ENCODE measurements around the gene JAZF1. TPM values are rescaled to one million over a fixed set of nuclear protein-coding genes. Genes with fewer than 3 reads are reported as not detected.

Gene JAZF1
- total RNA-seq, 1 experiment from 2014 or later = 9.1 TPM

DNA sequence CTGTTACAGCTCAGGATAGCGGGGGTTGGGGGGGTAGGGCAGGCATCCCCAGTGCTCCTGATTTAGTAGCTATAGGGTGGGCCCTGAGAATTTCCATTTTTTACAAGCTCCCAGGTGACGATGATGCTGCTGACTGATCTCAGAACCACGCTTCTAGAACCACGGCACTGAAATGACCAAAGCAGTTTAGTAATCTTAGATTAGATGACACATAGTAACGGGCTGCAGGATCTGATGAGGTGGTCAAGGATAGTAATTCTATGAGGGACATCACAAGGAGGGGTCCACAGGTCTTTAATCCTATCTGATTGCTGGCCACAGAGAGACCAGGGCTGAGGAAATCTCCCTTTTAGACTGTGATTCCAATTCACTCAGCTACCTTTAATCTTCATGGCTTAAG, 167.2 kb downstream of the JAZF1 start:
- no peaks in the 10 kb centered on the region for H3K27me3 Mint-ChIP-seq (ENCODE audit: low read depth)
- H3K4me1 Mint-ChIP-seq = peaks cover 4% of the 10 kb centered on the region in 2 experiments; a peak in 2 of 4 replicates
- no peak overlapping the region for H4K91ac ChIP-seq (ENCODE audit: insufficient read length, low read depth, low read length)
- no peak overlapping the region for H3K4ac ChIP-seq (ENCODE audit: low read depth, low read length)
- no peaks in the 10 kb centered on the region for H3K79me2 ChIP-seq (ENCODE audit: insufficient read depth, low read length)
- no peak overlapping the region for H4K8ac ChIP-seq (replicated peaks; ENCODE audit: insufficient read length, low read depth, low read length)
- no peaks in the 10 kb centered on the region for H3K27me3 ChIP-seq (ENCODE audit: insufficient read depth, low read length)
- H2BK15ac ChIP-seq (ENCODE audit: low read depth, low read length) = no peak overlapping the region
- peaks cover 10% of the 10 kb centered on the region for H3K9me3 ChIP-seq (ENCODE audit: control insufficient read depth, low read depth, low read length)
- H2AK5ac ChIP-seq (ENCODE audit: insufficient read length, low read length) = no peak overlapping the region
- H3K9me3 Mint-ChIP-seq = peaks cover 7 to 10% of the 10 kb centered on the region in 2 experiments
- H3K4me1 ChIP-seq (ENCODE audit: insufficient read depth, low read length) = no peaks in the 10 kb centered on the region
- H2AFZ ChIP-seq (ENCODE audit: low read length) = no peak overlapping the region
- H3K4me2 ChIP-seq (ENCODE audit: insufficient read depth, insufficient read length, low read length) = no peak overlapping the region
- peaks cover 9 to 14% (median 11%) of the 10 kb centered on the region in 3 experiments for H3K36me3 Mint-ChIP-seq (ENCODE audit: insufficient read depth in 1 of 3, low read depth in 3 of 3)
- no peak for DNase-seq
- no peak overlapping the region for H3K27ac Mint-ChIP-seq
- H2BK5ac ChIP-seq (ENCODE audit: insufficient read length, low read length) = no peak overlapping the region
- H3K23me2 ChIP-seq (ENCODE audit: insufficient read length, low read depth, low read length, poor library complexity, severe bottlenecking) = no peaks in the 10 kb centered on the region
- H3K23ac ChIP-seq (ENCODE audit: insufficient read length, low read depth, low read length) = no peak overlapping the region
- TF ChIP-seq, protein P1, sequence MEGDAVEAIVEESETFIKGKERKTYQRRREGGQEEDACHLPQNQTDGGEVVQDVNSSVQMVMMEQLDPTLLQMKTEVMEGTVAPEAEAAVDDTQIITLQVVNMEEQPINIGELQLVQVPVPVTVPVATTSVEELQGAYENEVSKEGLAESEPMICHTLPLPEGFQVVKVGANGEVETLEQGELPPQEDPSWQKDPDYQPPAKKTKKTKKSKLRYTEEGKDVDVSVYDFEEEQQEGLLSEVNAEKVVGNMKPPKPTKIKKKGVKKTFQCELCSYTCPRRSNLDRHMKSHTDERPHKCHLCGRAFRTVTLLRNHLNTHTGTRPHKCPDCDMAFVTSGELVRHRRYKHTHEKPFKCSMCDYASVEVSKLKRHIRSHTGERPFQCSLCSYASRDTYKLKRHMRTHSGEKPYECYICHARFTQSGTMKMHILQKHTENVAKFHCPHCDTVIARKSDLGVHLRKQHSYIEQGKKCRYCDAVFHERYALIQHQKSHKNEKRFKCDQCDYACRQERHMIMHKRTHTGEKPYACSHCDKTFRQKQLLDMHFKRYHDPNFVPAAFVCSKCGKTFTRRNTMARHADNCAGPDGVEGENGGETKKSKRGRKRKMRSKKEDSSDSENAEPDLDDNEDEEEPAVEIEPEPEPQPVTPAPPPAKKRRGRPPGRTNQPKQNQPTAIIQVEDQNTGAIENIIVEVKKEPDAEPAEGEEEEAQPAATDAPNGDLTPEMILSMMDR (conservative IDR thresholded peaks at IDR 0.05) = no peak
- H3K9ac ChIP-seq (ENCODE audit: extremely low read depth, insufficient read length, low read length) = no peak overlapping the region
- H3K79me1 ChIP-seq (ENCODE audit: insufficient read depth, low read depth, low read length, poor library complexity, severe bottlenecking) = no peaks in the 10 kb centered on the region
- H2BK120ac ChIP-seq (ENCODE audit: low read depth, low read length, poor library complexity, severe bottlenecking) = no peak overlapping the region
- no peak overlapping the region for H4K5ac ChIP-seq (ENCODE audit: insufficient read length, low read depth, low read length)
- H3K27ac ChIP-seq (ENCODE audit: insufficient read length, low read depth, low read length) = no peak overlapping the region
- H3K4me3 Mint-ChIP-seq = no peak overlapping the region
- H4K20me1 ChIP-seq (ENCODE audit: control insufficient read depth, insufficient read depth, insufficient read length) = no peaks in the 10 kb centered on the region
- H3K14ac ChIP-seq (ENCODE audit: insufficient read depth, low read length) = no peak overlapping the region
- no peak overlapping the region for H3K18ac ChIP-seq (ENCODE audit: insufficient read length, low read depth, low read length)
- H2BK12ac ChIP-seq (ENCODE audit: insufficient read length, low read depth, low read length) = no peak overlapping the region
- no peak overlapping the region for H3K56ac ChIP-seq (ENCODE audit: insufficient read length, low read depth, low read length)
- no CpG with 5 or more reads among the region's 5 CpGs for WGBS (ENCODE audit: extremely low coverage, insufficient read length, low lambda C conversion rate)
- H2BK20ac ChIP-seq (ENCODE audit: low read depth, low read length, poor library complexity, severe bottlenecking) = no peak overlapping the region
- no peak overlapping the region for H3T11ph ChIP-seq (ENCODE audit: low read length)
